Measurements from ENCODE around the gene HBS1L. TPM values are rescaled to one million over a fixed set of nuclear protein-coding genes. Genes with fewer than 3 reads are reported as not detected.

The HBS1L gene
- total and polyA plus RNA-seq, 2 donors = 49.4 to 133 TPM

DNA sequence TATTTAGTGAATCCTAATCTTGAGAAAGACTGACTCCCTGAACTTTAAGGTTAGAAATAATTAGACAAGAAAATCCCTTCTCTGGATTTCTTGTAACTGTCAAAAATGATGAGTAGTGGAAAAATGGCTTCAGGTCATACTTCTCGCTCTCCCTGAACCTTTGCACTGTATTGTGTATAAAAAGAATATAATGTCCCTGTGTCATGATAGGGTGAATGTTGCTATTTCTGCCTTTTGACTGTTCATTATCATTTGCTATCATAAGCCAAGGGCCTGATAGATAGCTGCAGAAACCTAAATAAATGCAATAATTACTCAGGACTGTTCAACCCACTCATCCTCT lies 144.1 kb downstream of the HBS1L start:
- no peaks in the 10 kb centered on the region for H3K36me3 ChIP-seq (ENCODE audit: control insufficient read depth in 2 of 2, insufficient read depth in 2 of 2, low read length in 1 of 2)
- no peak for DNase-seq (ENCODE audit: low read depth in 6 of 9, low spot score in 9 of 9)
- WGBS = 96% methylated on average over 1 of the region's 1 CpG
- no peak overlapping the region for H3K27ac ChIP-seq (ENCODE audit: low read depth in 1 of 2, low read length in 1 of 2)
- H3K27me3 ChIP-seq (ENCODE audit: control insufficient read depth in 2 of 2, insufficient read depth in 1 of 2, low read length in 1 of 2) = no peaks in the 10 kb centered on the region
- H3K4me1 ChIP-seq (ENCODE audit: control insufficient read depth in 2 of 2, insufficient read depth in 2 of 2, low read length in 2 of 2) = no peaks in the 10 kb centered on the region
- H3K4me3 ChIP-seq (ENCODE audit: low read length in 2 of 2) = no peak overlapping the region
- H3K9me3 ChIP-seq (ENCODE audit: control insufficient read depth in 2 of 2, insufficient read depth in 1 of 2, low read length in 1 of 2) = no peaks in the 10 kb centered on the region

Other genes starting within 250 kb of the HBS1L start
- gene ALDH8A1, start 104.7 kb downstream of the HBS1L start, total RNA-seq = 0.42 TPM
- gene ALDH8A1, start 104.7 kb downstream of the HBS1L start, polyA plus RNA-seq = 9.1 TPM
- gene MYB, start 126.5 kb upstream of the HBS1L start, total RNA-seq = 84.7 TPM
- 42.1 TPM for gene MYB, start 126.5 kb upstream of the HBS1L start, polyA plus RNA-seq